DOHH2 (cell line): ENCODE results near the gene CDH4.

Source experiments
- H3F3A ChIP-seq: fragments of 200-600 bp; sonication (generic), shearing (Covaris generic); 2 replicates; pipeline ENCODE4 v1.6.0; 2016; ENCODE audit warnings: antibody characterized with exemption, mild to moderate bottlenecking; ENCODE audit not compliant: control insufficient read depth, insufficient read depth
- H3K27ac ChIP-seq: fragments of 200-600 bp; sonication (generic); 2 replicates; pipeline ENCODE4 v1.5.1; 2014; ENCODE audit warnings: low read depth, mild to moderate bottlenecking, low read length, moderate library complexity
- H3K27me3 ChIP-seq: fragments of 200-600 bp; sonication (generic); 2 replicates; pipeline ENCODE4 v1.6.1; 2014; ENCODE audit warnings: mild to moderate bottlenecking, low read length, mixed read lengths; ENCODE audit not compliant: control insufficient read depth
- H3K36me3 ChIP-seq: fragments of 200-600 bp; sonication (generic); 2 replicates; pipeline ENCODE4 v1.6.1; 2014; ENCODE audit warnings: mild to moderate bottlenecking, low read length, moderate library complexity, mixed read lengths; ENCODE audit not compliant: control insufficient read depth
- H3K4me1 ChIP-seq: fragments of 200-600 bp; sonication (generic); 2 replicates; pipeline ENCODE4 v1.6.1; 2014; ENCODE audit warnings: mild to moderate bottlenecking, low read length, mixed read lengths; ENCODE audit not compliant: control insufficient read depth
- H3K4me2 ChIP-seq: fragments of 200-600 bp; sonication (generic); 2 replicates; pipeline ENCODE4 v1.6.0; 2014; ENCODE audit warnings: mild to moderate bottlenecking, low read length, moderate library complexity
- H3K4me3 ChIP-seq: fragments of 200-600 bp; sonication (generic); 2 replicates; pipeline ENCODE4 v1.5.1; 2014; ENCODE audit warnings: mild to moderate bottlenecking, low read length, mixed read lengths
- H3K79me2 ChIP-seq: fragments of 200-600 bp; sonication (generic); 2 replicates; pipeline ENCODE4 v1.6.1; 2014; ENCODE audit warnings: mild to moderate bottlenecking, low read length, mixed read lengths; ENCODE audit not compliant: control insufficient read depth
- H3K9me2 ChIP-seq: fragments of 200-600 bp; sonication (generic); replicated peaks from 2 replicates; pipeline ENCODE4 v1.6.1; 2014; ENCODE audit warnings: mild to moderate bottlenecking, low read length, mixed read lengths; ENCODE audit not compliant: control insufficient read depth
- H3K9me3 ChIP-seq: fragments of 200-600 bp; sonication (generic); 2 replicates; pipeline ENCODE4 v1.6.1; 2014; ENCODE audit warnings: antibody characterized with exemption, low read length, mixed read lengths; ENCODE audit not compliant: control insufficient read depth, insufficient read depth
- H4K20me1 ChIP-seq: fragments of 200-600 bp; sonication (generic); 2 replicates; pipeline ENCODE4 v1.6.0; 2014; ENCODE audit warnings: low read depth, mild to moderate bottlenecking, antibody characterized with exemption, low read length, moderate library complexity; ENCODE audit not compliant: control insufficient read depth, insufficient read depth
- CTCF ChIP-seq: fragments of 200-600 bp; sonication (generic); IDR thresholded peaks from one replicate; pipeline ENCODE4 v1.5.1; 2014; ENCODE audit warnings: antibody characterized with exemption, mild to moderate bottlenecking, low read depth, low read length; ENCODE audit not compliant: poor library complexity, severe bottlenecking
- EZH2phosphoT487 ChIP-seq: fragments of 200-600 bp; sonication (generic); IDR thresholded peaks from 2 replicates; pipeline ENCODE4 v1.6.1; 2017; ENCODE audit warnings: borderline replicate concordance, mild to moderate bottlenecking, antibody characterized with exemption, low read length, moderate library complexity, mixed read lengths

Gene CDH4

GRCh38 chr20:61461461-61461860, 209.4 kb downstream of the CDH4 start:
- Histone ChIP-seq H3K4me1 (no peaks in the 10 kb centered on the region), H3K4me2 (no peak overlapping the region), H3K9me2 (no peaks in the 10 kb centered on the region), H3K36me3 (no peaks in the 10 kb centered on the region), H3K27me3 (no peaks in the 10 kb centered on the region), H3K4me3 (no peak overlapping the region), H3K27ac (no peak overlapping the region), H3K79me2 (no peaks in the 10 kb centered on the region), H3F3A (no peaks in the 10 kb centered on the region), H4K20me1 (no peaks in the 10 kb centered on the region), H3K9me3 (peaks cover 4% of the 10 kb centered on the region; the same call in 1 of the 2 replicates)
- TF ChIP-seq EZH2phosphoT487 (no peak), CTCF (no peak)

- no peak overlapping the region for H3K27ac ChIP-seq
- H3K9me2 ChIP-seq = no peaks in the 10 kb centered on the region
- no peak overlapping the region for H3K4me3 ChIP-seq
- H4K20me1 ChIP-seq = no peaks in the 10 kb centered on the region
- H3K4me2 ChIP-seq = no peak overlapping the region
- TF ChIP-seq EZH2phosphoT487 = no peak
- no peak for TF ChIP-seq CTCF
- H3K27me3 ChIP-seq = no peaks in the 10 kb centered on the region
- H3F3A ChIP-seq = no peaks in the 10 kb centered on the region
- H3K9me3 ChIP-seq = peaks cover 4% of the 10 kb centered on the region; the same call in 1 of the 2 replicates
- H3K4me1 ChIP-seq = no peaks in the 10 kb centered on the region
- H3K36me3 ChIP-seq = no peaks in the 10 kb centered on the region
- H3K79me2 ChIP-seq = no peaks in the 10 kb centered on the region
These were observed 212.5 kb downstream of the CDH4 start for GRCh38 chr20:61464307-61465303.

GRCh38 chr20:61475729-61476128, 223.7 kb downstream of the CDH4 start:
- no peaks in the 10 kb centered on the region for H3K36me3 ChIP-seq
- H3K79me2 ChIP-seq = no peaks in the 10 kb centered on the region
- H3K9me3 ChIP-seq = no peaks in the 10 kb centered on the region
- no peak overlapping the region for H3K4me2 ChIP-seq
- no peak for TF ChIP-seq CTCF
- no peak for TF ChIP-seq EZH2phosphoT487
- H3K27me3 ChIP-seq = no peaks in the 10 kb centered on the region
- H3F3A ChIP-seq = no peaks in the 10 kb centered on the region
- no peaks in the 10 kb centered on the region for H3K9me2 ChIP-seq
- H3K4me3 ChIP-seq = no peak overlapping the region
- no peaks in the 10 kb centered on the region for H4K20me1 ChIP-seq
- no peak overlapping the region for H3K27ac ChIP-seq
- H3K4me1 ChIP-seq = no peaks in the 10 kb centered on the region
